NCI-H69 (cell line): Measurements from ENCODE around the gene WDR17.

Experiments
- DNase-seq: peaks from one replicate; lab custom pipeline; 2025; lab: John Stamatoyannopoulos, UW

The WDR17 gene

DNA sequence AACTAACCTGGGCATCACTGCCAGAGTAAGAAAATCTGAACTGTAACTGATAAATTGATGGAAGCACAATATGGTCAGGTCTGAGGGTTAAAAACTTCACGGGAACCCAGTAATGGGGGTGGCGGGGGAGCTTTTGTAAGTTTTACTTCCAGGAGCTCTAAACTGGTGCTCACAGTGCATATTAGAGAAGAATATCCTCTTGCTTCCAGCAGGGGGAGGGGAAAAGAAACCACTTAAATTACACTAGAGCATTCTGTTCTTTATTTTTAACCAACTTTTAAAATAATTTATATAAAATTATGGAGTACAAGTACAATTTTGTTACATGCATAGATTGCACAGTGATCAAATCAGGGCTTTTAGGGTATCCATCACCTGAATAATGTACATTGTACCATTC, 33.7 kb downstream of the WDR17 start:
- no peak for DNase-seq

- DNase-seq, result no peak
Measured at GRCh38 chr4:176102414-176103063, 36.9 kb downstream of the WDR17 start.

- no peak for DNase-seq
Measured at GRCh38 chr4:176107695-176108094, 42.1 kb downstream of the WDR17 start.

GRCh38 chr4:176123710-176124407, 58.2 kb downstream of the WDR17 start:
- DNase-seq, result peak; percentile 54

- DNase-seq, result no peak
Measured at GRCh38 chr4:176125063-176125462, 59.4 kb downstream of the WDR17 start.

DNA sequence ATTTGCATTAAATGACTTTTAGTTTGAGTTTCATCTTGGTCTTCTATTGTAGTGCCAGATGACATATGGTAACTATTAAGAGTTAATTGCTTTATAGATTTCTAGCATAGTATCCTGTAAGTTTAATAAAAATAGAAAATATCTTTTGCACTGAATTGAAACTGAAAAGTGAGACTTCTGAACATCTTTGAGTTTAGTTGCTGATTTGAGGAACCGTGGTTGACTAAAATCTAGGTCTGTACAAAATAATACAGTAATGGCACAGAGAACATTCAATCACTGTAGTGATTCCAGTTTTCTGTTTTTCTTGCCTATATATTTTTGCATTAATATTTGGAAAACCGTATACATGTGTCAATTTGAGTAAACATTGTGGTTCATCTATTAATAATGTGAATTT, 69.0 kb downstream of the WDR17 start:
- no peak for DNase-seq

DNA sequence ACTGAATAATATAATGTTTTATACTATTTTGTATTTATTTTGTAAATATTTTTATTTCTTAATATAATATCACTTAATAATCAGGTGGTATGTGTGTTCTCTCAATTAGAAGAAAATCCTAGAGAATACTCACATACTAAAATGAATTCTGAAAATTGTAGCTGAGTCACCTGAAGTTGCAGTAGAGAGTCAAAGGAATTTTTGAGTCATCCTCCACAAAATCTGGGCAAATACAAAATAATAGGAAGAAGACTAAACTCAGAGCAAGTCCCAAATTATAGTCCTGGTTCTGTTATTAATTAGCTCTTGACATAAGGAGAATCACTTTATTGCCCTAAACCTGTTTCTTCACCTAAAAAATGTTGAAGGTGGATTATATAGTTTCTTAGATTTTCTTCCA, 72.0 kb downstream of the WDR17 start:
- no peak for DNase-seq

DNA sequence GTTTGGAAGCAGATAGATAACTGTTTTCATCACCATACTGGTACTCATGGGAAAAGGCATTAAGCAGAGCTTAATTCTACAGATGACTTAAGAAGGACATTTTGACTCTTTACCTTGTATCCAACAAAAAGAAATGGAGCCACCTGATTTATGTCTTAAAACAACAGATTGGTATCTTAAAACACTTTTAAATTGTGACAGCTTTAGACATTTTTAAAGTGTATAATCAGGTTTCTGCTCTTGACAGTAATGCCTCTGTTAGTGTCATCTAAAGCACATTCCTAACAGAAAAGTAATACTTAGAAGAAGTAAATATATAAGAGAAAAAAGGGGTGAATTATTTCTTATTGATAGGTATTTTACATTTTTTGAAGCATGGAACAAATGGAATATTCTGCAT, 73.9 kb downstream of the WDR17 start:
- DNase-seq, result no peak

DNA sequence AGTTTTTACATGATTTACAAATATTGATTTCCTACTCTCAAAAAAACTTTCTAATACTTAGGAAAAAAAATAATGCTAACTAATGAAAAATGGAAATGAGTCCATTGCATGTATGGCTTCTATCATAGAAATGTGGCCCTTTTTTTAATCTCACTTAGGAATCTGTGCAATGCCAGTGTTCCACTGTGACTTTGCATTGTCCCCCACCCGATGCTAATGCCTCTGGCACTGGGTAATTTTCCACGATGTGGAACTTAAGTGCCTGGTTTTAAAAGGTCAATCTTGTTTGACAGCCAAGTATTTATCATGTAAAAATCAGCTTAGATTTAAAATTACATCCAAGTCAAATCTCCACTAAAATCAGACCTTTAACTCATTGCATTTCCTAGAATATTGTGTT, 76.6 kb downstream of the WDR17 start:
- no peak for DNase-seq

DNA sequence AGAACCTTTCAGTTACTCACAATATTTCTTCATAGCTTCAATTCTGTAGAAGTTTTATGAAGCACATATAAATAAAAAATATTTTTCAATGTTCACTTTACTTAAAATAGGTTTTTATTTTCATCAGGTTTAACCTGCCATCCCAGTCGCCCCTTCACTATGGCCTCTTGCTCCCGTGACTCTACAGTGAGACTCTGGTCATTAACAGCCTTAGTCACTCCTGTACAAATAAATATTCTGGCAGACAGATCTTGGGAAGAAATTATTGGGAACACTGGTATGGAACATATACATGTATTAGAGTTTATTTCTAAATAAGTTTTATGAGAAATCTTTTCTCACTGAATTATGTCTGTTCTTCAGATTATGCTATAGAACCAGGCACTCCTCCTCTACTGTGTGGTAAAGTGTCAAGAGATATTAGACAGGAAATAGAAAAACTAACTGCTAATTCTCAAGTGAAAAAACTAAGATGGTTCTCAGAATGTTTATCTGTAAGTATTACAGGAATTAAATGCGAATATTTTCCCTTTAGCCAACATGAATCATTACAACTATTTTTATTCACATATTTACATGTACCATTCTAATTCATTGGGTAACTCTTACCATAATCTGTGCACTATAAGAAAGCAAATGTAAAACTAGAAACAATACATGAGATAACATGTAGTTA, 84.2 kb downstream of the WDR17 start:
- no peak for DNase-seq

DNA sequence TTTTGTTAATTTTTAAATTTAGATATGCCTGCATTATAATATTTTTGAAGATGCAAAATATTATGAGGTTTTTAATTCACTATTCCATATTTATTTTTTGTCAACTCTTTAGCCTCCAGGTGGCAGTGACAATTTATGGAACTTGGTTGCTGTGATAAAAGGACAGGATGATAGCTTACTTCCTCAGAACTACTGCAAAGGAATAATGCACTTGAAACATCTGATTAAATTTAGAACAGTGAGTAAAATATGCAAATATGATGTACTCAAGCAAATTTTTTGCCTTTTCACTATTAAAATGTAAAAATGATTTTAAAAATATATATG, 84.7 kb downstream of the WDR17 start:
- DNase-seq, result peak; percentile 5

DNA sequence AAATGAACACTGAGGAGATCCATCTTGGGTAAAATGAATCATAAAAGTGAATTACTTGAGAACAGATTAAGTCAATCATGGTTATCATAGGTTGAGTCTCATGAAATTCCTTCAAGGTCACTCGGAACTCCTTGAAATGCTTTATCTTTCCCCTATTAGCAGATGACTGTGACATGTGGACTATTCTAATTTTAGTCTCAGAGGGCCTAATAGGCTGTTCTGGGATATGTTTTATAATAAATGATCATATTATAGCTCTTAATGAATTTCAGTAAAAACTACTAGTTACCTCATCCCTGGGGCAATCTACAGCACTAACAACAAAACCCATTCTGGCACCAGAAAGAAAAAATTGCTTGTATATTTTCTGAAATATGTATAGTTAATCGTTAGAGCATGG, 85.1 kb downstream of the WDR17 start:
- DNase-seq, result no peak

DNA sequence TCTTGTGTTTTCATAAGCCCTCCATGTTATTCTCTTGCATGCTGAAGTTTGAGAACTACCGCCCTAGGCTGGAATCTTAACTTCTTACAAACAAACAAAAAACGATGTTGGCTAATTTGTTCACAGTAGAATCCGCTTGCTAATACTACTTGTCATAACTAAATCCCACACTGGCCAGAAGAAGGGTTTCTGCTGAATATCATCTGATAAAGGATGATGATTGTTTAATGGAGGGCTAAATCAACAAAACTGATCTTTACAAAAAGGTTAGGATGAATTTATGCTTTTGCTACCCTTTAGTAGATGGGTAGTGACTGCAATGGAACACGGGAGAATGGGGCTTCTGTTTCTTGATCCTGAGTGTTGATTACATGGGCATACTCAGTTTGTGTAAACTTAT, 87.5 kb downstream of the WDR17 start:
- DNase-seq, result no peak

DNA sequence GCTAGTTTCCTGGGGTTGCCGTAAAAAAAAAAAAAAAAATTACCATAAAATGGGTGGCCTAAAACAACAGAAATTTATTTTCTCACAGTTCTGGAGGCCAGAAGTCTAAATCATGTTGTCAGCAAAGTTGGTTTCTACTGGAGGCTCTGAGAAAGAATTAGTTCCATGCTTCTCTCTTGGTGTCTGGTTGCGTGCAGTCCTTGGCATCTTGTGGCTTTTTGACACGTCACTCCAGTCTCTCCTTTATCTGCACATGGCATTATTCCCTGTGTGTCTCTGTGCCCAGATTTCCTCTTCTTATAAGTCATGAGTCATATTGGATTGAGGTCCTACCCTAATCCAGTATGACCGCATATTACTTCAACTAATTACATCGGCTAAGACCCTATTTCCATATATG, 91.0 kb downstream of the WDR17 start:
- DNase-seq, result no peak

- DNase-seq, result no peak
Measured at GRCh38 chr4:176163041-176163440, 97.4 kb downstream of the WDR17 start.

- DNase-seq, result no peak
Measured at GRCh38 chr4:176185051-176185450, 119.4 kb downstream of the WDR17 start.

GRCh38 chr4:176186067-176186466, 120.4 kb downstream of the WDR17 start:
- DNase-seq, result no peak

DNA sequence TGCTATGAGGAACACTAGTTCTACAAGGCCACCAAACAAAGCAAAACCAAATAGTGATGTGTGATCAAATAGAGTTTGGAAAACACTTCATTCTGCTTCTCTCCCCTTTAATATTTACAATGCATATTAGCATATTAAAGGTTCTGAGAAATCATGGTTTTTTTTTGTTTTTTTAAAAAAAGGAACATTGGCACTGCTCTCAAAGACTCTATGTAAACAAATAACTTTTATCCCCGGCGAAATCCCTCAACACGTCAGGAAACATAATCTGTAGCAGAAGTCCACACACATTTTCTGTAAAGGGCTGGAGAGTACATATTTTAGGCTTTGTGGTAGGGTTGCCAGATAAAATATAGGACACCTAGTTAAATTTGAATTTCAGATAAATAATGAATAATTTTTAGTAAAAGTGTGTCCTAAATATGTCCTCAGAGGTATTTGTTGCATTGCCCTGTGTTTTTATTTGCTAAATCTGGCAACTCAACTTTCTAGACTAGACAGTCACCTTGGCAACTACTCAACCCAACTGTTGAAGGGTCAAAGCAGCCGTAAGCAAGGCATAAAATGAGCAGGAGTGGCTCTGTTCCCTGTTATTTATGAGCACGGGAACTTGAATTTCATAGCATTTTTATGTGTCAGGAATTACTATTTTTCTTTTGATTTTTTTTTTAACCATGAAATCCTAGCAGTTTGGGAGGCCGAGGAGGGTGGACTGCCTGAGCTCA, 121.2 kb downstream of the WDR17 start:
- DNase-seq, result no peak

- no peak for DNase-seq
Measured at GRCh38 chr4:176187624-176188023, 122.0 kb downstream of the WDR17 start.

- no peak for DNase-seq
Measured at GRCh38 chr4:176188654-176189053, 123.0 kb downstream of the WDR17 start.

- DNase-seq, result no peak
Measured at GRCh38 chr4:176189891-176190795, 124.5 kb downstream of the WDR17 start.

- DNase-seq, result peak; percentile 82
Measured at GRCh38 chr4:176191974-176192373, 126.3 kb downstream of the WDR17 start.
